GM21717 (cell line): ENCODE data around the gene LCE3A.

Experiments used
- ATAC-seq: cut with Tn5 transposase; IDR thresholded peaks from one replicate; pipeline ENCODE4 v1.9.1; 2021; ENCODE audit warnings: mild to moderate bottlenecking, moderate library complexity; ENCODE audit not compliant: unreplicated experiment

Gene LCE3A

GRCh38 chr1:152577168-152577567 is 45.7 kb downstream of the LCE3A start:
- no peak for ATAC-seq
